AG09309 (cell line): ENCODE results near the gene WDR70.
A peak's percentile ranks its signal among the peaks of the same experiment; 100 is the strongest.
"Not testable (repeated sequence)": the region's sequence is repeated elsewhere in the genome, so short reads cannot be mapped to it uniquely, and the experiment has no call there.

Source experiments
- DNase-seq: peaks from one replicate; pipeline ENCODE4 v3.0.0-alpha.2; 2010; ENCODE audit warnings: low read depth
- H3K4me3 ChIP-seq: 2 replicates; pipeline ENCODE4 v1.5.1; 2011; ENCODE audit warnings: mild to moderate bottlenecking, low read depth, low read length, moderate library complexity; ENCODE audit not compliant: control insufficient read depth
- CTCF ChIP-seq: IDR thresholded peaks from 2 replicates; pipeline ENCODE4 v1.5.1; 2011; ENCODE audit warnings: mild to moderate bottlenecking, low read depth, low read length, inconsistent platforms; ENCODE audit not compliant: insufficient read depth, control insufficient read depth; ENCODE audit errors: missing control alignments

WDR70 gene

GRCh38 chr5:37665889-37666288 is 286.8 kb downstream of the WDR70 start:
- H3K4me3 ChIP-seq = no peak overlapping the region
- DNase-seq = no peak
- no peak for TF ChIP-seq CTCF

- H3K4me3 ChIP-seq = no peak overlapping the region
- no peak for TF ChIP-seq CTCF
- DNase-seq = no peak
These were observed 288.3 kb downstream of the WDR70 start for GRCh38 chr5:37667430-37667829.

- DNase-seq = no peak
- no peak for TF ChIP-seq CTCF
- H3K4me3 ChIP-seq = no peak overlapping the region
These were observed 288.7 kb downstream of the WDR70 start for GRCh38 chr5:37667846-37668245.

- TF ChIP-seq CTCF = no peak
- no peak overlapping the region for H3K4me3 ChIP-seq
- DNase-seq = peak; percentile 85
These were observed 289.5 kb downstream of the WDR70 start for GRCh38 chr5:37668524-37669047.

- not testable (repeated sequence) for DNase-seq, H3K4me3 ChIP-seq
These were observed 293.0 kb downstream of the WDR70 start for GRCh38 chr5:37672118-37672588.

GRCh38 chr5:37674361-37674760 is 295.2 kb downstream of the WDR70 start:
- H3K4me3 ChIP-seq, DNase-seq: not testable (repeated sequence)

GRCh38 chr5:37679326-37679725 is 300.2 kb downstream of the WDR70 start:
- not testable (repeated sequence) for H3K4me3 ChIP-seq, DNase-seq

GRCh38 chr5:37679903-37680302 is 300.8 kb downstream of the WDR70 start:
- not testable (repeated sequence) for DNase-seq, H3K4me3 ChIP-seq

- no peak for TF ChIP-seq CTCF
- no peak overlapping the region for H3K4me3 ChIP-seq
- DNase-seq = no peak
These were observed 304.0 kb downstream of the WDR70 start for GRCh38 chr5:37683072-37683471.
